Esophagus squamous epithelium (tissue), 5 donors: Measurements from ENCODE around the gene ALDH5A1. TPM values are rescaled to one million over a fixed set of nuclear protein-coding genes. Genes with fewer than 3 reads are reported as not detected.

Source experiments
- DNase-seq: peaks from one replicate; lab custom pipeline; 2025; lab: John Stamatoyannopoulos, UW
- H3K27ac ChIP-seq, 4 donors: fragments of 200-600 bp; sonication (generic); one replicate each; pipeline ENCODE4 v1.5.1; 2016 to 2019; ENCODE audit warnings: mild to moderate bottlenecking in 1 of 4
- H3K27me3 ChIP-seq, 4 donors: fragments of 200-600 bp; sonication (generic); 1 replicate in 3 of 4; 2 replicates in 1 of 4; pipeline versions ENCODE4 v1.5.1 to v1.6.0; 2017 to 2021; ENCODE audit warnings: antibody characterized with exemption in 1 of 4
- H3K36me3 ChIP-seq, 3 donors: fragments of 200-600 bp; sonication (generic); one replicate each; pipeline ENCODE4 v1.5.1; 2016 to 2019
- H3K4me1 ChIP-seq, 3 donors: fragments of 200-600 bp; sonication (generic); one replicate each; pipeline ENCODE4 v1.5.1; 2017 to 2019
- H3K4me3 ChIP-seq, 4 donors: fragments of 200-600 bp; sonication (generic); 1 replicate in 3 of 4; 2 replicates in 1 of 4; pipeline ENCODE4 v1.5.1; 2016 to 2019; ENCODE audit warnings: mild to moderate bottlenecking in 2 of 4, moderate library complexity in 1 of 4
- H3K9me3 ChIP-seq, 3 donors: fragments of 200-600 bp; sonication (generic); one replicate each; pipeline ENCODE4 v1.5.1; 2016 to 2019
- CTCF ChIP-seq, 6 experiments: fragments of 450-650 bp in 4 of 6; fragments of 200-600 bp in 2 of 6; sonication (generic) in 2 of 6; IDR thresholded peaks; one replicate each; pipeline ENCODE4 v1.5.1; 2016 to 2019; ENCODE audit warnings: antibody characterized with exemption in 6 of 6, mild to moderate bottlenecking in 4 of 6, moderate library complexity in 4 of 6
- POLR2A ChIP-seq, 4 donors: fragments of 450-650 bp; IDR thresholded peaks; one replicate each; pipeline ENCODE4 v1.6.1; 2017; ENCODE audit warnings: antibody characterized with exemption in 4 of 4, mild to moderate bottlenecking in 4 of 4, moderate library complexity in 3 of 4
- WGBS, 2 donors: methylation state at CpG; one replicate each; pipeline ENCODE4 v1.1.5; 2018; 5-methylcytosine and 5-hydroxymethylcytosine counted together
- intact Hi-C: fragments of 100-400 bp; cut with DNase I; formaldehyde crosslinking; loops from one replicate; pipeline ENCODE4 v1.15.0; 2022
- total RNA-seq, 4 donors: library from RNA; depleted of rRNA; stranded (reverse); fragments of >200 nt; gene quantifications; one replicate each; pipeline ENCODE4 v1.1.0, GENCODE V29; 2016
- donor health status: DM: yes; HTN: yes; CAD: no.

The ALDH5A1 gene
- total RNA-seq, 4 donors from 2014 or later: 4.0 to 9.6 (median 6.0) TPM

- no peaks in the 10 kb centered on the region for H3K36me3 ChIP-seq
- H3K27ac ChIP-seq: peak overlapping the region in 2 of 4 donors; percentile 24 to 65
- WGBS, 2 donors: 38 to 43% methylated on average over 2 to 4 of the region's 4 CpGs
- H3K4me3 ChIP-seq: no peak overlapping the region
- H3K9me3 ChIP-seq: no peaks in the 10 kb centered on the region
- DNase-seq: no peak
- intact Hi-C loops: no loop called here
- no peaks in the 10 kb centered on the region for H3K27me3 ChIP-seq
- TF ChIP-seq CTCF (IDR thresholded peaks at IDR 0.05): no peak
- TF ChIP-seq POLR2A (IDR thresholded peaks at IDR 0.05): no peak
- peaks cover 0 to 27% (median 0%) of the 10 kb centered on the region in 3 donors for H3K4me1 ChIP-seq
These were observed 36.6 kb upstream of the ALDH5A1 start for GRCh38 chr6:24458134-24458533.

- intact Hi-C loops: no loop called here
- WGBS, 2 donors: 69 to 72% methylated on average over 2 of the region's 2 CpGs
- DNase-seq: no peak
These were observed 35.8 kb upstream of the ALDH5A1 start for GRCh38 chr6:24458941-24459340.

GRCh38 chr6:24460966-24461365 is 33.8 kb upstream of the ALDH5A1 start:
- Histone ChIP-seq H3K4me1 (peaks cover 0 to 27% (median 0%) of the 10 kb centered on the region in 3 donors), H3K27me3 (no peaks in the 10 kb centered on the region), H3K4me3 (no peak overlapping the region), H3K9me3 (no peaks in the 10 kb centered on the region), H3K36me3 (no peaks in the 10 kb centered on the region), H3K27ac (peak overlapping the region in 2 of 4 donors; percentile 15 to 27)
- no peak for DNase-seq
- intact Hi-C loops: no loop called here
- 56 to 57% methylated on average over 2 to 4 of the region's 4 CpGs for WGBS, 2 donors
- no peak for TF ChIP-seq POLR2A (IDR thresholded peaks at IDR 0.05)

More at GRCh38 chr6:24458941-24459340, 35.8 kb upstream of the ALDH5A1 start:
- Histone ChIP-seq H3K27ac (peak overlapping the region in 2 of 4 donors; percentile 24 to 35), H3K27me3 (no peaks in the 10 kb centered on the region), H3K4me1 (peaks cover 0 to 27% (median 0%) of the 10 kb centered on the region in 3 donors), H3K36me3 (no peaks in the 10 kb centered on the region), H3K9me3 (no peaks in the 10 kb centered on the region), H3K4me3 (no peak overlapping the region)
- TF ChIP-seq CTCF (IDR thresholded peaks at IDR 0.05): no peak
- no peak for TF ChIP-seq POLR2A (IDR thresholded peaks at IDR 0.05)

GRCh38 chr6:24464253-24465038 is 30.3 kb upstream of the ALDH5A1 start:
- Histone ChIP-seq H3K9me3 (no peaks in the 10 kb centered on the region), H3K27ac (no peak overlapping the region), H3K4me3 (no peak overlapping the region), H3K4me1 (peaks cover 0 to 13% (median 0%) of the 10 kb centered on the region in 3 donors), H3K27me3 (no peaks in the 10 kb centered on the region), H3K36me3 (no peaks in the 10 kb centered on the region)
- no peak for TF ChIP-seq POLR2A (IDR thresholded peaks at IDR 0.05)
- 70 to 71% methylated on average over 6 to 9 of the region's 11 CpGs for WGBS, 2 donors
- intact Hi-C loops: no loop called here
- no peak for DNase-seq

GRCh38 chr6:24469811-24470210 is 25.0 kb upstream of the ALDH5A1 start:
- intact Hi-C loops: no loop called here
- peaks cover 0 to 6% (median 0%) of the 10 kb centered on the region in 3 donors for H3K4me1 ChIP-seq
- no peak for TF ChIP-seq POLR2A (IDR thresholded peaks at IDR 0.05)
- TF ChIP-seq CTCF (IDR thresholded peaks at IDR 0.05): no peak
- no peaks in the 10 kb centered on the region for H3K36me3 ChIP-seq
- no peaks in the 10 kb centered on the region for H3K9me3 ChIP-seq
- no peak for DNase-seq
- no peak overlapping the region for H3K27ac ChIP-seq
- 70 to 84% methylated on average over 7 of the region's 7 CpGs for WGBS, 2 donors
- H3K4me3 ChIP-seq: no peak overlapping the region
- H3K27me3 ChIP-seq: no peaks in the 10 kb centered on the region

- H3K4me3 ChIP-seq: no peak overlapping the region
- no peak for DNase-seq
- TF ChIP-seq CTCF (IDR thresholded peaks at IDR 0.05) (no peak), POLR2A (IDR thresholded peaks at IDR 0.05) (no peak)
- intact Hi-C loops: no loop called here
- H3K4me1 ChIP-seq: peaks cover 0 to 6% (median 0%) of the 10 kb centered on the region in 3 donors
- H3K9me3 ChIP-seq: no peaks in the 10 kb centered on the region
- no peaks in the 10 kb centered on the region for H3K27me3 ChIP-seq
- no peak overlapping the region for H3K27ac ChIP-seq
- no peaks in the 10 kb centered on the region for H3K36me3 ChIP-seq
These were observed 22.6 kb upstream of the ALDH5A1 start for GRCh38 chr6:24472181-24472580.
